ENCODE measurements around the gene WNT5B. TPM values are rescaled to one million over a fixed set of nuclear protein-coding genes. Genes with fewer than 3 reads are reported as not detected.
A peak's percentile ranks its signal among the peaks of the same experiment; 100 is the strongest.

Gene WNT5B
- polyA plus RNA-seq, 1 of the 3 experiments (the other 2 are of a cell fraction): 29.3 TPM

- H3K79me2 ChIP-seq (ENCODE audit: insufficient read depth): peaks cover 12% of the 10 kb centered on the region; the same call in 1 of the 2 replicates
- peaks cover 0 to 7% of the 10 kb centered on the region in 2 experiments for H3K36me3 ChIP-seq (replicated peaks in 1 of 2; ENCODE audit: control insufficient read depth in 1 of 2, insufficient read depth in 2 of 2, low read length in 1 of 2)
- H3K4me2 ChIP-seq: 0 out of 2 replicates have a peak overlapping the region, but pooled peaks have one; percentile 24
- H3K9ac ChIP-seq: no peak overlapping the region
- H3K9me2 ChIP-seq: no peaks in the 10 kb centered on the region
- peak overlapping the region in 1 of 2 experiments; percentile 70; a peak in 2 of 4 replicates for H3K27ac ChIP-seq (ENCODE audit: low read depth in 2 of 2, low read length in 1 of 2)
- 51% methylated on average over 24 of the region's 58 CpGs for WGBS (ENCODE audit: low lambda C conversion rate)
- DNase-seq: peak; percentile 88
- H3K9me3 ChIP-seq: no peaks in the 10 kb centered on the region
- POLR2A ChIA-PET: interaction anchor here (0.8 to 2.5 kb wide), 6 partner anchors 14 to 161 kb away, joined by 3 to 11 read pairs (median 6); partner anchors contain the start of gene ADIPOR2
- peak overlapping the region in 1 of 2 experiments; percentile 42; a peak in 2 of 4 replicates for H3K4me3 ChIP-seq (ENCODE audit: low read depth in 2 of 2, low read length in 1 of 2)
- H3K4me1 ChIP-seq (ENCODE audit: control insufficient read depth in 1 of 2, insufficient read depth in 2 of 2, low read depth in 1 of 2, low read length in 1 of 2): peaks cover 0 to 22% of the 10 kb centered on the region in 2 experiments; a peak in 2 of 4 replicates
- H4K20me1 ChIP-seq (ENCODE audit: insufficient read depth): peaks cover 8% of the 10 kb centered on the region; the same call in 1 of the 2 replicates
- no peak overlapping the region for H2AFZ ChIP-seq (ENCODE audit: low read depth)
- CTCF ChIA-PET: interaction anchor here (0.6 to 9.6 kb wide), 19 partner anchors 8 to 953 kb away, joined by 3 to 166 read pairs (median 5); no protein-coding TSS in a partner anchor
- peaks cover 8% of the 10 kb centered on the region for H3F3A ChIP-seq (replicated peaks; ENCODE audit: insufficient read depth)
- H3K27me3 ChIP-seq (ENCODE audit: insufficient read depth): no peaks in the 10 kb centered on the region
- TF ChIP-seq SMC3 (IDR thresholded peaks at IDR 0.05; ENCODE audit: low read depth, low read length) (no peak; the same call in 1 of the 2 replicates), EP300 (IDR thresholded peaks at IDR 0.05; ENCODE audit: borderline replicate concordance in 1 of 2, low read depth in 1 of 2, low read length in 1 of 2) (peak in 1 of 2 experiments; percentile 26; a peak in 1 of 4 replicates), RAD21 (IDR thresholded peaks at IDR 0.05; ENCODE audit: low read length) (peak; percentile 22; the same call in 1 of the 2 replicates), RXRA (IDR thresholded peaks at IDR 0.05; ENCODE audit: borderline replicate concordance, low read depth) (no peak), FOSL2 (IDR thresholded peaks at IDR 0.05; ENCODE audit: borderline replicate concordance, low read depth) (no peak), MXI1 (IDR thresholded peaks at IDR 0.05; ENCODE audit: low read depth, low read length) (peak; percentile 44), RCOR1 (IDR thresholded peaks at IDR 0.05; ENCODE audit: low read length) (peak; percentile 66)
Observed at GRCh38 chr12:1630133-1630826, 1.2 kb downstream of the WNT5B start.

DNA sequence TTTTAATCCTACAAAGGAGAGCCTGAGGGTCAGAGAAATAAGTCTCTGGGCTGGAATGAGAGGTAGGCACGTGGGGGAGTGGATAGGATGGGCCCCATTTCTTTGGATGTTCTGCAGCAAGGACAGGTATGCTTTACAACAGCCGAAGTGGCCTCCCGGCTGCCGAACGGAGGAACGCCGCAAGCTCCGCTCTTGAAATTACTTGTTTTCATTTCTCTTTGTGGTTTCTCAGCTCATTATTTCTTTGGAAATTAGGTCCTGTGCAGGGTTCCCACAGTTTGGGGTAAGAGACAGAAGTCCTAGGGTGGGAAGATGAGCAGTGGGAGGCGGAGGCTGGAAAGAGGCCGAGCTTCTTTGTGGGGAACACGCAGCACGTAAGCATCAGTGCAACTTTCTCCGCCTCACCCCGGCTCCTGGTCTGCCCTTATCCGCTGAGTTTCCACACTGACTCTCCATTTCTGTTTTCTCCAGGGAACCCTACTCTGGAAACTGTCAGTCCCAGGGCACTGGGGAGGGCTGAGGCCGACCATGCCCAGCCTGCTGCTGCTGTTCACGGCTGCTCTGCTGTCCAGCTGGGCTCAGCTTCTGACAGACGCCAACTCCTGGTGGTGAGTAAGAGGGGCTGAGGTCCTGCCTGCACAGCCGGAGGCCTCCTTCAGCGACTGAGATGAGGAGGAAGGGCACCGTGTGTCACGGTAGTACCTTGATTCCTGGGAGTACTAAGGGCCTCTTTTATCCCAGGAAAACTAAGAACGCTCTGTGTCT is 2.0 kb downstream of the WNT5B start:
- H3K79me2 ChIP-seq (ENCODE audit: insufficient read depth): peaks cover 13% of the 10 kb centered on the region; the same call in 1 of the 2 replicates
- H4K20me1 ChIP-seq (ENCODE audit: insufficient read depth): peaks cover 8% of the 10 kb centered on the region; the same call in 1 of the 2 replicates
- peak; percentile 49 for DNase-seq
- no peak overlapping the region; a peak in 1 of 4 replicates for H3K4me3 ChIP-seq (ENCODE audit: low read depth in 2 of 2, low read length in 1 of 2)
- H3F3A ChIP-seq (replicated peaks; ENCODE audit: insufficient read depth): peaks cover 8% of the 10 kb centered on the region
- ChIA-PET CTCF (interaction anchor here (0.8 to 9.6 kb wide), 15 partner anchors 9 to 513 kb away, joined by 3 to 166 read pairs (median 5); no protein-coding TSS in a partner anchor), POLR2A (interaction anchor here (0.8 to 2.5 kb wide), 4 partner anchors 13 to 160 kb away, joined by 3 to 11 read pairs (median 6); no protein-coding TSS in a partner anchor)
- H3K4me1 ChIP-seq (ENCODE audit: control insufficient read depth in 1 of 2, insufficient read depth in 2 of 2, low read depth in 1 of 2, low read length in 1 of 2): peaks cover 0 to 22% of the 10 kb centered on the region in 2 experiments; a peak in 2 of 4 replicates
- 0 out of 2 replicates have a peak overlapping the region, but pooled peaks have one; percentile 24 for H3K4me2 ChIP-seq
- H3K27me3 ChIP-seq (ENCODE audit: insufficient read depth): no peaks in the 10 kb centered on the region
- no peak overlapping the region for H3K9ac ChIP-seq
- TF ChIP-seq FOXJ3 (CRISPR knock-in tag; IDR thresholded peaks at IDR 0.05): no peak
- TF ChIP-seq MXI1 (IDR thresholded peaks at IDR 0.05; ENCODE audit: low read depth, low read length): peak; percentile 42; the same call in 1 of the 2 replicates
- no peak overlapping the region for H2AFZ ChIP-seq (ENCODE audit: low read depth)
- H3K36me3 ChIP-seq (replicated peaks in 1 of 2; ENCODE audit: control insufficient read depth in 1 of 2, insufficient read depth in 2 of 2, low read length in 1 of 2): peaks cover 0 to 11% of the 10 kb centered on the region in 2 experiments
- 0 out of 4 replicates have a peak overlapping the region, but pooled peaks of 1 of the 2 experiments have one; percentile 9 for H3K27ac ChIP-seq (ENCODE audit: low read depth in 2 of 2, low read length in 1 of 2)
- no peaks in the 10 kb centered on the region for H3K9me3 ChIP-seq
- no peaks in the 10 kb centered on the region for H3K9me2 ChIP-seq
- 90% methylated on average over 21 of the region's 23 CpGs for WGBS (ENCODE audit: low lambda C conversion rate)

All from SK-N-SH (cell line).